RPMI8226 (cell line): ENCODE measurements around the gene RBFA.
"Not testable (repeated sequence)": the region's sequence is repeated elsewhere in the genome, so short reads cannot be mapped to it uniquely, and the experiment has no call there.

Experiments
- DNase-seq: peaks from one replicate; pipeline ENCODE4 v3.0.0-alpha.2; 2015

RBFA gene, protein sequence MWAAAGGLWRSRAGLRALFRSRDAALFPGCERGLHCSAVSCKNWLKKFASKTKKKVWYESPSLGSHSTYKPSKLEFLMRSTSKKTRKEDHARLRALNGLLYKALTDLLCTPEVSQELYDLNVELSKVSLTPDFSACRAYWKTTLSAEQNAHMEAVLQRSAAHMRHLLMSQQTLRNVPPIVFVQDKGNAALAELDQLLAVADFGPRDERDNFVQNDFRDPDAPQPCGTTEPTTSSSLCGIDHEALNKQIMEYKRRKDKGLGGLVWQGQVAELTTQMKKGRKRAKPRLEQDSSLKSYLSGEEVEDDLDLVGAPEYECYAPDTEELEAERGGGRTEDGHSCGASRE

DNA sequence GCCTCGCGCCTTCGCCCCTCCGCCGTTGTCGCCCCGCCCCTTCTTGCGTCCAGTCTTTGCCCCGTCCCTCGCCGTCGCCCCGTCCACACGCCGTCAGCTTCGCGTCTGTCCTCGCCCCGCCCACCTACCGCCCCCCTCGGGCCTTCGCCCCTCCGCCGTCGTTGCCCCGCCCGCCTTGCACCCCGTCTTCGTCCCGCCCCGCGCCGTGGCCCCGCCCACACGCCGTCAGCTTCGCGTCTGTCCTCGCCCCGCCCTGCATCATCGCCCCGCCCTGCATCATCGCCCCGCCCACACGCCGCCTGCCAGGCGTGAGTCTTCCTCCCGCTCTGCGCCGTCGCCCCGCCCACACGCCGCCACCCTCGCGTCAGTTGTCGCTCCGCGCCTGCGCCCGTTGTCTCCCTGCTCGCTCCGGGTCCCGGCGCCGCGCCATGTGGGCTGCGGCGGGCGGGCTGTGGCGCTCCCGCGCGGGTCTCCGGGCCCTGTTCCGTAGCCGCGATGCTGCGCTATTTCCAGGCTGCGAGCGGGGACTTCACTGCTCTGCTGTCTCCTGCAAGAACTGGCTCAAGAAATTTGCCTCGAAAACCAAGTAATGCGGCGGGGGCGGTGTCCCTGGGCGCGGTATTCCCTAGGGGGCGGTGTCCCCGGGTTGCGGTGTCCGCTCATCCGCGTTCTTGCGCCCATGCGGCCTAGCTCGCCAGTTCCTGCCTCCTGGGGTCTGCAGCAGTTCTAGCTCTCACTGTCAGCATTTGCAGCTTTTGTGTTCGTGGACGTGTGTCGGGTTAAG is at the start of gene RBFA:
Gene RBFA (plus strand): TSS at position 367 of the 784 bp plus-strand sequence. CDS start 62 bp downstream, at position 429.
- DNase-seq: peak; percentile 100

DNA sequence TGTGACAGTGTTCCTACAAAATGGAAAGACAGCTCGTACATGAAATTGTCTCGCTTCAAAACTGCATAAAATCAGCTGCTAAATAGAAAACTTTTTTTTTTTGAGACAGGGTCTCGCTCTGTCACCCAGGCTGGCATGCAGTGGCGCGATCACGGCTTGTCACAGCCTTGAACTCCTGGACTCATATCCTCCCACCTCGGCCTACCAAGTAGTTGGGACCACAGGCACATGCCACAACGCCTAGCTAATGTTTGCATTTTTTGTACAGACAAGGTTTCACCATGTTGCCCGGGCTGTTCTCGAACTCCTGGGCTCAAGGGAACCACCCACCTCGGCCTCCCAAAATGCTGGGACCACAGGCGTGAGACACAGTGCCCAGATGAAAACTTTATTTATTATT is 49.1 kb upstream of the RBFA start:
- no peak for DNase-seq

DNA sequence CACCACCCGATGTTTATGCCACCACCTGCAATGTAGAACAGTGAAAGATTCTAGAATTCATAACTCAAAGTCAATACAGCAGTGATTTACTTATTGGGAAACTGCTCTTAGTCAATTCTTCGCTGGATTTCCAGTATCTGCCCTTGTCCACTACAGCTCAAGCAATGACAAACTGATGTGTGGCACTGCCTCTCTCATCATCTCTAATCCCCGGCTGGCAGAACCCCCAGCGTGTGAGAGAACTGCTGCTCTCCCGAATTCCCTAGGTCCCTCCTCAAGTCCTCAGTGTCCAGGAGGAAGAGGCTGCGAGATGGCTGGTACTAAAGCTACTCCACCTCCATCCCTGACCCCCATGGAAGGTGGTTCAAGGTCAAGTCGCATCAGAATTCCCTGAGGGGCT is 47.5 kb upstream of the RBFA start:
- DNase-seq: no peak

DNA sequence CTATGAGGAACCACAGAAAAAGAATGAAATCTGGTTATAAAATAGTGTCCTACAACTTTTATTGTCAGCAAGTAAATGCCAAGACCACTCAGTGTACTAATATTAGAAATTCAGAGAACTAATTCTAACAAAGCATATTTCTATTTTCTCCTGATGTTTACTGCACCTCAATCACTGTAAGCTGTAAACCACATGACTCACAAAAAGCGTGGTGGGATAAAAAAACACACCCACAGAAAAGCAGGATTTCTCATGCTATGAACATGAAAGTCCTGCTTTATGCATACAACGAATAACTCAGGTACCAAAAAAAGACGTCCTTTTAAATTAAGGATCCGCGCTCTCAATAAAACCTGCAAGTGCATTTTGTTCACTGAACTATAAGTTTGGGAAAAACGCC is 46.7 kb upstream of the RBFA start:
- no peak for DNase-seq

DNA sequence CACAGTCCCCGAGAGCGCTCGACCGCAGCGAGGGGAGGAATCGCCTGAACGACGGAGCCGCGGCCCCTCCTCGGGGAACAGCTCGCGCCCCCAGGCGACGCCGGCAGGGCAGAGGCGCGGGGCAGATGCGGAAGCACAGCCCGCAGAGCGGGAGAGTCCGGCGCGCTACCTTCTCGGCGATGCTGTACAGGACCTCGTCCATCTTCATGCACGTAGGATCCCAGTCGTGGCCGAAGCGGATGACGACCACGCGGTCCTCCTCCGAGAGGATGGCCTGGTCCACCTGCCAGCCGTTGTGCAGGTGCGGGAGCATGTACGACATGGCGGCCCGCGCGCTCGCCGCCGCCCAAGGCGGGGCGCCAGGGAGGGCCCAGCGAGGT is 46.2 kb upstream of the RBFA start:
- DNase-seq: peak; percentile 83

DNA sequence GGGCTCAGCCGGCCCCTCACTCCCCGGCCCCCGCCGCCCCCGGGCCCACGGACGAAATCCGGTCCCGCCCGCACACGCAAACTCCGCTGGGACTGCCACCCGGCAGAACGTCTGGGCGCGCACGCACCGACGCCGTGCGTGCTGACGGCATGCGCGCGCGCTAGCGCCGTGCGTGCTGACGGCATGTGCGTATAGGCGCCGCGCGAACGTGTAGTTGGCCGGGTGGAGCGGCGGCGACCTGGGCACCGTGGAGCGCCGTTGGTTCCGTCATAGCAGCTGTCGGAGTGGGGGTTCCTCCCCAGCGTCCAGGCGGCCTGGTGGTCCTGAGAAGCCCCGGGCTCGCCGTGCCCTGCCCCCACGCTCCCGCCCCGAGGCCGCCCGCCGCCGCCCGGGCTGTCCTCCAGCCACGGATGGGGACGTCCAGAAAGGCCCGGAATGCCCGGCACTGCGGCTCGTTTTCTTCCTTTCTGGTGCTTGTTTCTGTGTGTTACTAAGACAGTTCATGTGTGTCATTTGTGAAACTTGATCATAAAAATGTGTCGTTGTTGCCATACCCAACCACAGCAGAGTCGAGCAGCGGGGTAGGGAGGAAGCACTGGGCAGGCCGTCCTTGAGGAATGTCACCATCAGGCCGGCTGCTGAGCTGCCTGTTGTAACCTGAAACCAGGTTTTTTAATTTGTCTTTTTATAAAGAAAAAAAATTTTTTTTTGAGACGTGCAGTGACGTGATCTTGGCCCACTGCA is 45.6 kb upstream of the RBFA start, which contains the start of gene TXNL4A:
Gene TXNL4A (minus strand): TSS at position 113 of the 744 bp plus-strand sequence. CDS start 171 bp downstream, outside the sequence.
- DNase-seq: peak; percentile 97

DNA sequence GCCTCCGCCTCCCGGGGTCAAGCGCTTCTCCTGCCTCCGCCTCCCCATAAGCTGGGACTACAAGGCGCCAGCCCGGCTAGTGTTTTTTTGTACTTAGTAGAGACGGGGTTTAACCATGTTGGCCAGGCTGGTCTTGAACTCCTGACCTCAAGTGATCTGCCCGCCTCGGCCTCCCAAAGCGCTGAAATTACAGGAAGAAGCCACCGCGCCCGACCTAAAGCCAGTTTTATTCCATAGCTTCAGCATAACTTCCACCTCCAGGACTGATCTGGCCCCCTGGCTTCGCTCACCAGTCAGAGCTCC is 45.1 kb upstream of the RBFA start:
- DNase-seq: no peak

DNA sequence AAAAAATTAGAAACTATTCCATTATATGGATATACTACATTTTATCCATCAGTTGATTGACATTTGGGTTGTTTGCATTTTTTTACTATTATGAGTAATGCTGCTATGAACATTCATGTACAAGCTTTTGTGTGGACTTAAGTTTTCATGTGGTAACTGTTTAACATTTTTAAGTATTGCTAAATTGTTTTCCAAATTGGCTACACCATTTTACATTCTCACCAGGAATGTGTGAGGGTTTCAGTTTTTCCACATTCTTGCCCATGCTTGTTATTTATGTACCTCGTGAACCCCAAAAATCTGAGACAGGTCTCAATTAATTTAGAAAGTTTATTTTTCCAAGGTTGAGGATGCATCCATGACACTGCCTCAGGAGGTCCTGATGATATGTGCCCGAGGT is 42.7 kb upstream of the RBFA start:
- DNase-seq: no peak

DNA sequence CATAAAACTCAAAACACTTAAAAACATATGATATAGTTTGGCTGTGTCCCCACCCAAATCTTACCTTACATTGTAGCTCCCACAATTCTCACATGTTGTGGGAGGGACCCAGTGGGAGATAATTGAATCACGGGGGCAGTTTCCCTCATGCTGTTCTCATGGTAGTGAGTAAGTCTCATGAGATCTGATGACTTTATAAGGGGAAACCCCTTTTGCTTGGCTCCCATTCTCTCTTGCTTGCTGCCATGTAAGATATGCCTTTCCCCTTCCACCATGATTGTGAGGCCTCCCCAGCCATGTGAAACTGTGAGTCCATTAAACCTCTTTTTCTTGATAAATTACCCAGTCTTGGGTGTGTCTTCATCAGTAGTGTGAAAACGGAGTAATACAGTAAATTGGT is 34.5 kb upstream of the RBFA start:
- DNase-seq: not testable (repeated sequence)

DNA sequence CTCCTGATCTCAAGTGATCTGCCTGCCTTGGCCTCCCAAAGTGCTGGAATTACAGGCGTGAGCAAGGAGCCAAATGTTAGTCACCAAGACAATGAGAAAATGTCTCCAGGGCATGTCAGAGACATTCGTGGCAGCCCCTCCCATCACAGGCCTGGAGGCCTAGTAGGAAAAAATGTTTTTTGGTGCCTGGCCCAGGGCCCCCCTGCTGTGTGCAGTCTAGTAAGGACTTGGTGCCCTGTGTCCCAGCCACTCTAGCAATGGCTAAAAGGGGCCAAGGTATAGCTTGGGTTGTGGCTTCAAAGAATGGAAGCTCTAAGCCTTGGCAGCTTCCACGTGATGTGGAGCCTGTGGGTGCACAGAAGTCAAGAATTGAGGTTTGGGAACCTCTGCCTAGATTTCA is 33.4 kb upstream of the RBFA start:
- no peak for DNase-seq

DNA sequence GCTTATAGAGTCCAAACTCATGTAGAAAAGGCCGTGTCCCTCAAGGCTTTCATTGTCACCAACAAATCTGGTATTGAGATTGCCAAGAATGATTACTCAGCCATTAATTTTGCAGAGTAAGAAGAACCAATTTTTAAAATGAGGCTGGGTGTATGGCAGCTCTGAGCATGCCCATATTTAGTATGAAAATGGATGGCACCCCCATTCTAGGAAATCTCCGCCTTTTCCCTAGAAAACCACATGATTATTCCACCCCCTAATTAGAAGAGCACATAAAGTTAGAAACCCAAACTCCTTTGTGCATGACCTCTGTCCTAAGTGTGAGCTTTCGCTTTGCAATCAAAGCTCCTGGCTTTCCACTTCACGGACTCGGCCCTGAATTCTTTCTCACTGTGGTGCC is 31.8 kb upstream of the RBFA start:
- no peak for DNase-seq

DNA sequence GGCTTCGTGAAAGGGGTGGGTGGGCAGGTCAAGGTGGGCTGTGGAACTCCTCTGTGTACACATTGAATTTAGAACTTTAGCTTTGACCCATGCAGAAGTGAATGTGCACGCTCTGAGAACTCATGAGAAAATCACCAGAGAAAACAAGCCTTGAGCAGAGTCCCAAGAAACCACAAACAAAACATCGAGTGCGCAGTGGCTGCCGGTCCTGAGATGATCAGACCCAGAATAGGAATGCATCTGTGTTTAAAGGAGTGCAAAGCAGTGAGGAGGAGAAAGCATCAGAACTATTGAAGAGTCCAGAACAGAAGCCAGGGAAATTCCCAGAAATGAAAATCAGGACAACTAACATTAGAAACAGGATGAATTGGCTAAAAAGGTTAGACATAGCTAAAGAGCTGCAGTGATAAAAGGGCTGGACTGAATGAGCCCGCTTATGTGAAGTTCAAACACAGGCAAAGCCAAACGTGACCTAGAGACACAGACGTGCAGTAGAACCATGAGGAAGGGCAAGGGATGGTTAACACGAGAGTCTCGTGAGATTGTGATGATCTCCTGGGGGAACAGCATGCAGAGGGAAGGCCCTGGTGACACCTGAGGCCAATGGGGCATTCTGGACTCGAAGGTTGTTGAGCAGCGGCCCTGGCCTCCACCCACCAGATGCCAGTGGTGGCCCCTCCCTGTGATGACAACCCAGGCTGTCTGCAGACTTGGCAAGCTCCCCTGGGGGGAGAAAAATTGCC is 29.5 kb upstream of the RBFA start:
- DNase-seq: no peak

DNA sequence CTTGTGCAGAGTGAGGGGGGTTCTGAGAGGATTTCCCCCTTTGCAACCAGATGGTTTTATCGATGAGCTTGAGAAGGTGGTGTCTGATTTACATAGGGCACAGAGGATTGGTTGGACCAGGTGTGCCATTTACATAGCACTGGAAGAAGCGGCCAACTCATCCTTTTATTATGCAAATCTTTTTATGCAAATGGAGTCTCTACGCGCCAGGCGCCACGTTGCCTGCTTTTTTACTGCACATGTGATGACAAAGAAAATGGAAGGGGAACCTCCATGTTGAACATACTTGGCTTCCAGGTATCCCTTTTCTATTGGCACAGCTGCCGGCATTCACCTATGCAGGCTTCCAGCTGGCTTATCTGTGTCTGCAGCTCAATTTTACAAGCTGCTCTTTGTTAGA is 27.5 kb upstream of the RBFA start:
- DNase-seq: no peak

DNA sequence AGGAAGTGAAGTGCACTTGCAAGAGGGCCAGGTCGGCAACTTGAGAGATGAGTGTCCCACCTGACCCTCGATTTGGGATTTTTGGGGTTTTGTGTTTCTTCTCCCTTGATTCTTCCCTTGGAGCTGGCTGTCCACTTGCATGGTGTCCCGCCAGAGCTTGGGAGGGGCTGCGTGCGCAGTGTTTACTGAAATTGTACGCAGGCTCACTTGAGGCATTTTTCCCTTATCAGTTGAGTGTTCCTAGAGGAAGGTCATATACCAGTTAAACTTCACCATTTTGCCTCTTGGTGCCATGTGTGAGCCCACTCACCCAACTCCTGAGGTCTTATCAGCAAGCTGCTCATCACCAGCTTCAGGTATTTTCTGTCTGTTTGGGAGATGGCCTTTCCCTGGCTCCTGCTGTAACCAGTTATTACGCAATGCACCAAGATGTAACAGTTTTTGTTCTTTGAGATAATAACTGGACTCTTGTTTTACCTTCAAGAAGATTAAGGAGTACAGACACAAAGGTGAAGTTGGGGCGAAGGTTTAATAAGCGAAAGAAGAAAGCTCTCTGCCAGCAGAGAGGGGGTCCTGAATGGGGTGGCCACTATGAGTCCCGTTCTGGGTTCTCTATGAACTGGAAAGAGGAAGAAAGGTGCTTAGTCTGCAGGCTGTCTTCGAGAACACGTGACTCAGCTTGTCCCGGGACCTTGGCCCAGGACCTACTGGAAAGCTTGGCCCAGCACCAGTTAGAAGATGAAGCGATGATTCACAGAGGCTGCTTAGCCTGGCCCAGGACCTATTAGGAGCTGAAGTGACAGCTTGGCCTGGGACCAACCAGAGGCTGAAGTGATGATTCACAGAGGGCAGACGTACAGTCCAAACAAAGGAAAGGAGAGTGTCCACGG is 24.3 kb upstream of the RBFA start:
- DNase-seq: no peak

DNA sequence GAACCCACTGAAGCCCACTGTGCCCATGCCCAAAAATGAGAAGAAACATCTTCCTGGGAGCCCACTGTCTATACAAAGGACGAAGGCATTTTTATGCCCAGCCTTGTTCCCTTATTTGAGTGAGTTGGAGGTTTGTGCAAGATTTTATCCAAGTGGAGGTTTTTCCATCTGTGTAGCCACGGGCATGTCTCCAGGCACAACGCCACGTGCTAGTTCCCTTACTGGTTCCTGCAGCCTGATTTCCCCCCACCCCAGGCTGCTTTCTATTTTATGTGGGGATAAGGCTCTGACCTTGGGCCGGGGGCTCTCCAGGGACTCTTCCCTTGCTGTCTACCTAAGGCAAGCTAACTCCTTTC is 23.7 kb upstream of the RBFA start:
- DNase-seq: no peak

DNA sequence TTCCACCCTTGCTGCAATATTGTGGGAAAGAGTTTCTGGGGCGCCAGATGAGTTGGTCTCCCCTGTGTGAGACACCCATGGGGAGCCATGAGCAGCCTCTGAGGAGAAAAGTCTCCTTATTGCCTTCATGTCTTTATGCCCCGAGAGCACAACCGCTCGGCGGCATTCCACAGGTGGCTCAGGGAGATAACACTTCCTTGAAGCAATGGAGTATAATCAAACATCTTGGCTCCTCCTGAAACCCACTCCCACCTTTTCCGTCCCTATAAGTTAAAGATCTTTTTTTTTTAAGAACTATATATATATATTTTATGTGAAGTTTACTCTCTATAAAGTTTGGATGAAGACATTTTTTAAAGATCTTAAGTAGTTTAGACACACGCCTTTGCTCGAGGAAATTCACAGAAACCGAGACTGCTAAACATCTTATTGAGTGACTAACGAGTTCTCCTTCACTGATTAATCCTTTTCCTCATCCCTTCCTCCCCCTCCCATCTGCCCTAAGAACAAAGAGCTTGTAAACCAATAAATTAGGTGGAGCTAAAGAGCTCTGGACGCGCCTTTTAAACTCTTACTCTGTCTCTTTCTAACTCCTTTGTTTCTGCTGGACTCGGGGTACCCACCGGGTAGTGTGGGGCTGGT is 22.6 kb upstream of the RBFA start:
- DNase-seq: not testable (repeated sequence)

DNA sequence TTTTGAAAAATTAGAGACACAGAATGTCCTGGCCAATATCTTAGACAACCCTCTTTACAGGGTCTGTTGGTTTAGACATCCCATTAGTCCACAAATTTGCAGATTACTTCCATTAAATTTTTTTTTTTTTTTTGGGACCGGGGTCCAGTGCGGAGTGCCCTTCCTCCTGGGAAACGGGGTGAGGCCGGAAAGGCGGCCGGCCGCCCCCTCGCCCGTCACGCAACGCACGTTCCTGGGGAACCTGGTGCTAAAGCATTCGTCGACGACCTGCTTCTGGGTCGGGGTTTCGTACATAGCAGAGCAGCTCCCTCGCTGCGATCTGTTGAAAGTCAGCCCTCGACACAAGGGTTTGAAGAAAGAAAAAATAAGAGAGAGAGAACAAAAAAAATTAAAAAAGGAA is 21.5 kb upstream of the RBFA start:
- no peak for DNase-seq

DNA sequence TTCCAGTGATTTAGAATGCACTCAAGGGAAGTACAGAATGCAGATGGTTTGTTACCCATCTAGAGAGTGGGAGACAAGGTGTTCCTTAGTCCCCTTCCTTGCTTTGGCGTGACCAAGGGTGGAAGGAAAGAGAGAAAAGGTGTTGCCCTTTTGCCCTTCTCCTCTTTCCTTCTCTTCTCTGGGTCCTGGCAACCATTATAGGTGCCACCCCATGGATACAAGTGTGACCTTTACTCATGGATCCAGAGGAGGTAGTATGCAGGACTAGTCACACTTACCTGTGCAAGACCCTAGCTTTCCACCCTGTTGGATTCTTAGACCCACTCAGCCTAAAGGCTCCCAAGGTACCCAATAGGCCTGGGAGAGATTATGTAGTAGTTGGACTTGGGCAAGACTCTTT is 11.6 kb upstream of the RBFA start:
- DNase-seq: peak; percentile 30

DNA sequence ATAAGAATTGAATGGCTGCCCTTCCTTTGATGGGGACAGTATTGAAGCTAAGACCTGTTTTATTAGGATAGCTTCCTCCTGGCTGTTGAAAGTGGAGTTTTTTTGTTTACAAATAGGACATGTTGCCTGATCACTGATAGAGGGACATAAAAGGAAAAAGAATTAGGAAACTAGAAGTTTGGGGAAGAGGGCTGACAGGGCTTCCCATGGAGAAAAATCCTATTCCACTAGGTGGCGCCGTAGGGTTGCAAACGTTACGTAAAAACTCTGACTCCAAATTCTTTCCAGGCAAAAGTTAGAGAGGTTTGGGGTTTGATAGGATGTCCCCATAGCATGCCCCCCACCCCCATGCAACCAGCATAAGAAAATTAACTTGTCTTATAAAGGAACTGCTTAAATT is 11.1 kb upstream of the RBFA start:
- peak; percentile 16 for DNase-seq

DNA sequence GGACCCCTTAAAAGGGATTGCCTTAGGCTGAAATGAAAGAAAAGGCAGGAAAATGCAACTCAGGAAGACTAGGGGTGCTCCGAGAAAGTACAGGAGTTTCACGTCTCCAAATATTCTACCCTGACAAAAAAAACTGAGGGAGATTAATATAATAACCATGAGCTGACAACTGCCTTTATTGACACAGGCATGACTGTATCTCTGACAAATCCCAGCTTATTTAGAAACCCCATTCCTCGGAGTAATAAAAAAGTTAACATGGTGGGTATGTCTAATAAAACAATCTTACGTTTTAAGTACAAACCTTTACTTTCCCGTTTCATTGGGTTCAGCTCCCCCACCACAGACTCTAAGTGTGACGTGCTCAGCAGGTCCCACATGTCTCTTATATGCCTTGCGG is 7.9 kb upstream of the RBFA start:
- no peak for DNase-seq

DNA sequence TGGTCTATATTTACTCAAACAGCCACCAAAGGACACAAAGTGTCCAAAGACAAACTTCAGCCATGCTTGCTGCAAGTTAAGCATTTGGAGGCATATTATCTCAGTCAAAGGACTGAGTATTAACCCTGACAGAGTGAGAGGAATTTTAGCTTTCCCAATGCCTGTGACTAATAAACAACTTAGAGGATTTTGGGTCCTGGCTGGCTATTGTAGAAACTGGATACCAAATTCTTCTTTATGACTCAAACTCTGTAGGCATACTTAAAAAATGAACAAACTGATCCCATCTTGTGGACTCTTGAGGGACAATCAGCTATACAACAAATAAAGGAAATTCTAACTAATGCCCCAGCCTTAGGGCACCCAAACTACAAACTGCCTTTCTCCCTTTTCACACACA is 6.5 kb upstream of the RBFA start:
- DNase-seq: not testable (repeated sequence)

DNA sequence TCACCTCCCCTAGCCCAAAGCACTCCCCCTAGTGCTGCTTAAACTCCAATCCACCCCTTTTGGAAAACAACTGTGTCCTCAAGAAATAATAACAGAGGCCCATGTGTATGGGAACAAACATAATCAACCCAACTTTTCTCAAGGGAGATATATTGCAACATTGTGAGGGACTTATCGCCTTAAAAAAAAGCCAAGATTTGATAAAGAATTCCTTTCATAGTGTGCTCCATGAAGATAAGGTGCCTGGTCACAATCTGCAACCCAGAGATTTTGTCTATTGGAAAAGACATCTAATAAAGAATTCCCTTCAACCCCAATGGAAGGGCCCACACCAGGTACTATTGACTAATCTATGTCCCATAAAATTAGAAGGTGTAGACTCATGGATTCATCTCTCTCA is 4.5 kb upstream of the RBFA start:
- DNase-seq: no peak
